DMS79 (cell line): Measurements from ENCODE around the gene CXorf51A.
"Not testable (repeated sequence)": the region's sequence is repeated elsewhere in the genome, so short reads cannot be mapped to it uniquely, and the experiment has no call there.

ENCODE experiments used
- DNase-seq: peaks from one replicate; lab custom pipeline; 2025; lab: John Stamatoyannopoulos, UW

Gene CXorf51A

GRCh38 chrX:146814644-146815043 lies at the start of gene CXorf51A:
TSS of gene CXorf51A (minus strand) at chrX:146814744. CDS start at chrX:146814723, 21 bp downstream.
- not testable (repeated sequence) for DNase-seq

GRCh38 chrX:146863566-146863965 lies 49.0 kb upstream of the CXorf51A start:
- DNase-seq: no peak

GRCh38 chrX:146854281-146854680 lies 39.7 kb upstream of the CXorf51A start:
- DNase-seq: no peak

- DNase-seq: no peak
These were observed 17.4 kb upstream of the CXorf51A start for GRCh38 chrX:146831994-146832393.

- DNase-seq: not testable (repeated sequence)
These were observed 5.1 kb downstream of the CXorf51A start, which contains the start of gene CXorf51B for GRCh38 chrX:146809471-146809870. TSS of gene CXorf51B (plus strand) at chrX:146809771. CDS start at chrX:146809792, 21 bp downstream.
